Right kidney (tissue), 9 donors: Measurements from ENCODE around the gene TRERF1.
A peak's percentile ranks its signal among the peaks of the same experiment; 100 is the strongest.
"Not testable (repeated sequence)": the region's sequence is repeated elsewhere in the genome, so short reads cannot be mapped to it uniquely, and the experiment has no call there.

Experiments used
- DNase-seq: peaks from one replicate; pipeline ENCODE4 v3.0.0-alpha.2; 2016
- long read RNA-seq, 8 donors: transcript quantifications; one replicate each; lab custom pipeline, GENCODE V29; 2026

The TRERF1 gene, protein sequence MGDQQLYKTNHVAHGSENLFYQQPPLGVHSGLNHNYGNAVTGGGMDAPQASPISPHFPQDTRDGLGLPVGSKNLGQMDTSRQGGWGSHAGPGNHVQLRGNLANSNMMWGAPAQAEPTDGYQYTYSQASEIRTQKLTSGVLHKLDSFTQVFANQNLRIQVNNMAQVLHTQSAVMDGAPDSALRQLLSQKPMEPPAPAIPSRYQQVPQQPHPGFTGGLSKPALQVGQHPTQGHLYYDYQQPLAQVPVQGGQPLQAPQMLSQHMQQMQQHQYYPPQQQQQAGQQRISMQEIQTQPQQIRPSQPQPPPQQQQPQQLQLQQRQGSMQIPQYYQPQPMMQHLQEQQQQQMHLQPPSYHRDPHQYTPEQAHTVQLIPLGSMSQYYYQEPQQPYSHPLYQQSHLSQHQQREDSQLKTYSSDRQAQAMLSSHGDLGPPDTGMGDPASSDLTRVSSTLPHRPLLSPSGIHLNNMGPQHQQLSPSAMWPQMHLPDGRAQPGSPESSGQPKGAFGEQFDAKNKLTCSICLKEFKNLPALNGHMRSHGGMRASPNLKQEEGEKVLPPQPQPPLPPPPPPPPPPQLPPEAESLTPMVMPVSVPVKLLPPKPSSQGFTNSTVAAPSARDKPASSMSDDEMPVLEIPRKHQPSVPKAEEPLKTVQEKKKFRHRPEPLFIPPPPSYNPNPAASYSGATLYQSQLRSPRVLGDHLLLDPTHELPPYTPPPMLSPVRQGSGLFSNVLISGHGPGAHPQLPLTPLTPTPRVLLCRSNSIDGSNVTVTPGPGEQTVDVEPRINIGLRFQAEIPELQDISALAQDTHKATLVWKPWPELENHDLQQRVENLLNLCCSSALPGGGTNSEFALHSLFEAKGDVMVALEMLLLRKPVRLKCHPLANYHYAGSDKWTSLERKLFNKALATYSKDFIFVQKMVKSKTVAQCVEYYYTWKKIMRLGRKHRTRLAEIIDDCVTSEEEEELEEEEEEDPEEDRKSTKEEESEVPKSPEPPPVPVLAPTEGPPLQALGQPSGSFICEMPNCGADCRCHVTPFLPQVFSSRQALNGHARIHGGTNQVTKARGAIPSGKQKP (N-terminal part only)
- long read RNA-seq, donor 1 = 0 reads
- long read RNA-seq, donor 2 = 0 reads
- long read RNA-seq, donor 3 = 0 reads
- long read RNA-seq, donor 4, partial matches to known transcripts = 5 of 5 reads
- long read RNA-seq, donor 4, other reads (novel, unspliced or antisense) = 0 of 5 reads
- long read RNA-seq, donor 5 = 0 reads
- long read RNA-seq, donor 6, partial matches to known transcripts = 5 of 5 reads
- long read RNA-seq, donor 6, other reads (novel, unspliced or antisense) = 0 of 5 reads
- long read RNA-seq, donor 7 = 0 reads
- long read RNA-seq, donor 8, partial matches to known transcripts = 9 of 9 reads
- long read RNA-seq, donor 8, other reads (novel, unspliced or antisense) = 0 of 9 reads

GRCh38 chr6:42451333-42452170 is at the start of gene TRERF1:
TRERF1 (minus strand) TSS chr6:42451926; CDS start chr6:42269590, 182,336 bp downstream.
- DNase-seq = peak; percentile 83

GRCh38 chr6:42498473-42499128 is 46.9 kb upstream of the TRERF1 start:
- DNase-seq = no peak

- DNase-seq = no peak
Measured at GRCh38 chr6:42493914-42494539, 42.3 kb upstream of the TRERF1 start.

DNA sequence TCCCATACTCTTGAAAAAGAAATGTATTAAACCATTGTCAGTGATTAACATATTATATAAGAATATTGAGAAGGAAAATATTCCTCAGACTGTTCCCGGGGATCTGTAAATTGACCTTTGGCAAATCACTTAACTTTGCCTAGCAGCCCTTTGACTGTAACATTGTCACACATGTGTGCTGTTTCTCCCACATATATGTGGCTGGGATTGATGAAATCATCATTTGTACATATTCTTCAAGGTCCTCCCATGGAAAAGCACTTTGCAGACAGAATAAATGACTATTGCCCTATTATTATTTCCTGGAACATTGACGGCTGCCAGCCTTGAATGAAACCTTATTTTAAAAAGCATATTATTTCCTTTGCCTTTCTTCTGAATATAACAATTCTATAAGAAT is 36.4 kb upstream of the TRERF1 start:
- DNase-seq = no peak

- DNase-seq = no peak
Measured at GRCh38 chr6:42484261-42484660, 32.5 kb upstream of the TRERF1 start.

DNA sequence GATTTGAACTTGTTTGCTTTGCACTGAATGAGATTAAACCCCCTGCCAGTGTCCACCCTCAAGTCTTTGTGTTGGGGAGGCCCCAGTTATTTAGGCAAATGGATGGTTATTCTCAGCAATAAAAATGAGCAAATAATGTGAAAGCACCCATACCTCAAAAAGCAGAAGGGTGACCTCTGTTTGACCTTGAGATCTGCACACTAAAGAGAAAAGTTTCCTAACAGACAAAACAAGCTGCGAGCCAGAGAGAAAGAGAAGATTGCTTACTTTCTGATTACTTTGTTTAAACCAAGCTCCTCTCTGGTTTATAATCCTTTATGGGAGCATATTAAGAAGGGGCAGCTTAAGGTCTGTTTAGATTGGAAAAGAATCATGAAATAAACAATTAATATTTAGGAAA is 30.4 kb upstream of the TRERF1 start:
- peak; percentile 21 for DNase-seq

DNA sequence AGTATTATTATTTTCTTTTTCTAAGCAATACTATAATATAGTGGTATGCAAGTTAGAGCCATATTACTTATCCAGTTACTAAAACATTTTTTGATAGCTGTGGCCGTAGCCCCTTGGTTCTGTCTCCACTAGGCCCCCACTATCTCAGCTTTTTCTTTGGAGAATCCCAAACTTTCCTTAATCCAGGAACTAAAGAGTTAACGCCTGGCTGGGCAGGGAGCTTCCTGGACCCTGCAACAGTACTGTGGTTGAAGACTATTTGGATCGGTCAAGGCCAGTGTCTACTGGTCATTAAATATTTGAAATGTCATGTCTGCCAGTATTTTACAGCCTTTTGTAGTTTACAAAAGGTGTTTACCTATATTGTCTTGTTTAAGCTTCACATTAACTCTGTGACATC is 20.0 kb upstream of the TRERF1 start:
- DNase-seq = no peak

DNA sequence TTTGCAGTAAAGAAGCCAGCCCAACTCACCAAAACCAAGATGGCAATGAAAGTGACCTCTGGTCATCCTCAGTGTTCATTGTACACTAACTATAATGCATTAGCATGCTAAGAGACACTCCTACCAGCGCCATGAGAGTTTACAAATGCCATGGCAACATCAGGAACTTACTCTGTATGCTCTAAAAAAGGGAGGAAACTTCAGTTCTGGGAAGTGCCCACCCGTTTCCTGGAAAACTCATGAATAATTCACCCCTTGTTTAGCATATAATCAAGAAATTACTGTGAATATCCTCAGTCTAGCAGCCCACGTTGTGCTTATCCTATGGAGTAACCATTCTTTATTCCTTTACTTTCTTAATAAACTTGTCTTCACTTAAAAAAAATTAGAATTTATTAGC is 19.4 kb upstream of the TRERF1 start:
- no peak for DNase-seq

GRCh38 chr6:42468273-42468672 is 16.5 kb upstream of the TRERF1 start:
- DNase-seq = no peak

GRCh38 chr6:42467651-42468050 is 15.9 kb upstream of the TRERF1 start:
- no peak for DNase-seq

DNA sequence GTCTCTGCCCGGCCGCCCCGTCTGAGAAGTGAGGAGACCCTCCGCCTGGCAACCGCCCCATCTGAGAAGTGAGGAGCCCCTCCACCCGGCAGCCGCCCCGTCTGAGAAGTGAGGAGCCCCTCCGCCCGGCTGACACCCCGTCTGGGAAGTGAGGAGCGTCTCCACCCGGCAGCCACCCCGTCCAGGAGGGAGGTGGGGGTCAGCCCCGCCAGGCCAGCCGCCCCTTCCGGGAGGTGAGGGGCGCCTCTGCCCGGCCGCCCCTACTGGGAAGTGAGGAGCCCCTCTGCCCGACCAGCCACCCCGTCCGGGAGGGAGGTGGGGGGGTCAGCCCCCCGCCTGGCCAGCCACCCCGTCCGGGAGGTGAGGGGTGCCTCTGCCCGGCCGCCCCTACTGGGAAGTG is 14.7 kb upstream of the TRERF1 start:
- not testable (repeated sequence) for DNase-seq

GRCh38 chr6:42462474-42462972 is 10.8 kb upstream of the TRERF1 start:
- DNase-seq = no peak

DNA sequence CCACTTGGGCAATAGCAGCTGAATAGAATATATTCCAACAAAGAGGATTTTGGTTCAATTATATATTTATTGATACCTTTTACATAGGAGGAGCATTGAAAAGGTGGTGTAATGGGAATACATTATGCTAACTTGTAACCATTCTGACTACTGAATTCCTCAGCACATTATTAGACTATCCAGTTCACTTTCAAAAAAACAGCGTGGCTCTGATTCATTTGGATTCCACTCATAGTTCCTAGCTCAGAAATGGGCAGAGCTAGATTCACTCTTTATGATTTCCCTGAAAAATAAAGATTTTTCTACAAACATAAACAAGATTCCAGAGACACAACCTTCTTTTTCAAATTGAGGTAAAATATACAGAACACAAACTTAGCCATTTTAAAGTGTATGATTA is 9.2 kb upstream of the TRERF1 start:
- no peak for DNase-seq

- DNase-seq = no peak
Measured at GRCh38 chr6:42459888-42460287, 8.2 kb upstream of the TRERF1 start.

GRCh38 chr6:42454428-42454791 is 2.7 kb upstream of the TRERF1 start:
- DNase-seq = no peak

DNA sequence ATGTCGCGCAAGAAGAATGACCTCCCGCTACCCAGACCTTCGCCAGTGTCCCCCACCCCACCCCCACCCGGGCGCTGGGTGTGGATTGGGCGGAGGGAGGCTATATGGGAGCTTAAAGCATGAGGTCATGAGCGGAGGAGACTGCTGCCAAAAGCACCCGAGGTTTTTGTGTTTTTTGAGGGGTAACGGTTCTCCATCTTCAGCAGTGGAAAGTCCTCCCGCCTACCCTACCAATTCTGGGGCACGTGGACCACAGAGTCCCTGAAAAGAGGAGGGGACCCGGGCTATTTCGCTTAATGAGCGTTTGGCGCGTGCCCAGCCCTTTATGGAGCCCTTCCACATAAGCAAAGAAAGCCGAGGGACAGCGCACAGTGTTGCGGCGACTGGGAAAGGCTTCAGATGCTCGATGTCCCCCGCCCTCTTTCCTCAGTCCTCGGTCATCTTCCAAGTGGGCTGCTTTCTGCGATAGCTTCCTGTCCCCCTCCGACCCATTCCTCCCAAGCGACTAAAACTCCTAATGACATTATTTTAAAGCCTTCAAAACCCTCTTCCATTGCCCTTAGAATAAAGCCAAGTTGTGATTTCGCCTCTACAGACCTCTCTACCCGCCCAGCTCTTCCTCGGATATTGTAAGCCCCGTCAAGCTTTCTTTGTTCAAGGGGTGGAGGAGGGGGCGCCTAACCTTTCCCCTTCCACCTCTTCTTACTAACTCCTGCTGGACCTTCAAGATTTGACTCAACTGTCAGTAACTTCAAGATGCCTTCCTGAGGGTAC is 2.1 kb upstream of the TRERF1 start:
- peak; percentile 71 for DNase-seq

DNA sequence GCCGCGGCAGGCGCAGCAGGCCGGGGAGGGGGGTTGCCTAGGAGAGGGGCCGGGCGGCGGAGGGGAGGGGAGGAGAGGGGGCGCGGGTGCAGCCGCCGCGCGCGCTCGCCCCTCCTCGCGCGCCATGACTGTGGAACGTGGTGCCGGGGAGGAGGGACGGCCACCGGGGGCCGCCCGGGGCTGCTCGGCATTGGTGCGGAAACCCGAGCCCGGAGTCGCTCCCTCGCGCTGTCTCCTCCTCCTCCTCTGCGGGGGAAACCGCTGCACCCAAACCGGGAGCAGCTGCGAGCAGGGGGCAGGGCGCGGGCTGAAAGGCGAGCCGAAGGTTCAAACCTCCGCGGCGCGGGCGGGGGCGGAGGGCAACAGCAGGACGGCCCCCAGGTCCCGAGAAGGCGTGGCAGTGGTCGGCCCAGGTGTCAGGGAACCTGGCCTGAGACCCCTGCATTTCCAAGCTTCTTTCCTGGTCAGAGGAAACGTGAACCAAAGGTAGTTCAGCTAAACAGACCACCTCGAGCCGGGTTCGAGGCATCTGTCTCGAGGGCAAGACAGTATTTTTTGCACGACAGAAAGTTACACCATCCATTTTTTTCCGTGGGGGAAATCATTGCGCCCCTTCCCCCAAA is 1.4 kb upstream of the TRERF1 start:
- DNase-seq = peak; percentile 87

- DNase-seq = peak; percentile 98
Measured at GRCh38 chr6:42452171-42453030, 675 bp upstream of the TRERF1 start.
